Endodermal cell (in vitro differentiated cells): Measurements from ENCODE around the gene DERL3. TPM values are rescaled to one million over a fixed set of nuclear protein-coding genes. Genes with fewer than 3 reads are reported as not detected.

Experiments
- DNase-seq: peaks from one replicate; pipeline ENCODE4 v3.0.0-alpha.2; 2017
- H3K27ac ChIP-seq: 2 replicates; pipeline ENCODE4 v1.5.1; 2013; ENCODE audit warnings: mild to moderate bottlenecking, low read depth, low read length, moderate library complexity
- H3K27me3 ChIP-seq: 2 replicates; pipeline ENCODE4 v1.6.1; 2013; ENCODE audit warnings: mild to moderate bottlenecking, low read length, moderate library complexity; ENCODE audit not compliant: insufficient read depth, control insufficient read depth, poor library complexity, severe bottlenecking
- H3K36me3 ChIP-seq: 2 replicates; pipeline ENCODE4 v1.7.0; 2013; ENCODE audit warnings: mild to moderate bottlenecking, low read length, moderate library complexity; ENCODE audit not compliant: control insufficient read depth, insufficient read depth
- H3K4me1 ChIP-seq: one replicate; pipeline ENCODE4 v1.7.0; 2013; ENCODE audit warnings: low read length; ENCODE audit not compliant: control insufficient read depth, insufficient read depth
- H3K4me3 ChIP-seq: 2 replicates; pipeline ENCODE4 v1.5.1; 2013; ENCODE audit warnings: mild to moderate bottlenecking, low read length, moderate library complexity
- H3K9ac ChIP-seq: 2 replicates; pipeline ENCODE4 v1.6.1; 2013; ENCODE audit warnings: mild to moderate bottlenecking, low read length, moderate library complexity; ENCODE audit not compliant: poor library complexity, severe bottlenecking; ENCODE audit errors: extremely low read depth
- H3K9me3 ChIP-seq: 2 replicates; pipeline ENCODE4 v1.6.1; 2013; ENCODE audit warnings: mild to moderate bottlenecking, low read length, moderate library complexity; ENCODE audit not compliant: control insufficient read depth
- H3K27ac Mint-ChIP-seq: 2 replicates; pipeline ENCODE4 v1.8.0; 2020; ENCODE audit warnings: mixed read lengths
- H3K27me3 Mint-ChIP-seq: 2 replicates; pipeline ENCODE4 v1.8.0; 2021; ENCODE audit warnings: mild to moderate bottlenecking, mixed read lengths; ENCODE audit not compliant: insufficient read depth
- H3K36me3 Mint-ChIP-seq: 2 replicates; pipeline ENCODE4 v1.8.0; 2020; ENCODE audit warnings: low read depth, mixed read lengths
- H3K4me1 Mint-ChIP-seq: 2 replicates; pipeline ENCODE4 v1.8.0; 2020; ENCODE audit warnings: mixed read lengths
- H3K4me3 Mint-ChIP-seq: 2 replicates; pipeline ENCODE4 v1.8.0; 2020; ENCODE audit warnings: mild to moderate bottlenecking, moderate library complexity, mixed read lengths
- H3K9me3 Mint-ChIP-seq: 2 replicates; pipeline ENCODE4 v1.8.0; 2020; ENCODE audit warnings: mild to moderate bottlenecking, mixed read lengths
- WGBS, 2 experiments: methylation state at CpG; one replicate each; pipeline versions ENCODE4 v1.1.5 to v1.1.7; 2013; ENCODE audit warnings: missing lambda C conversion rate in 2 of 2, mixed read lengths in 1 of 2; ENCODE audit not compliant: insufficient coverage in 1 of 2, insufficient read length in 1 of 2; 5-methylcytosine and 5-hydroxymethylcytosine counted together
- total RNA-seq, 2 donors: library from RNA; stranded (reverse); fragmentation: NEBNext Ultra II Directional in 1 of 2; extraction: Animal tissue kit (Norgen Biotek cat#: 25700) in 1 of 2; gene quantifications; 2 replicates in 1 of 2; 3 replicates in 1 of 2; pipeline ENCODE4 v1.2.1, GENCODE V29; 2021
- TF ChIP-seq, protein P1 (sequence below): fragments of 200-600 bp; sonication (generic); conservative IDR thresholded peaks from 2 replicates; pipeline ENCODE4 v1.5.0; 2021; ENCODE audit warnings: antibody characterized with exemption, mild to moderate bottlenecking

Gene DERL3
- total RNA-seq, 2 donors from 2014 or later: 6.3 to 7.6 TPM

DNA sequence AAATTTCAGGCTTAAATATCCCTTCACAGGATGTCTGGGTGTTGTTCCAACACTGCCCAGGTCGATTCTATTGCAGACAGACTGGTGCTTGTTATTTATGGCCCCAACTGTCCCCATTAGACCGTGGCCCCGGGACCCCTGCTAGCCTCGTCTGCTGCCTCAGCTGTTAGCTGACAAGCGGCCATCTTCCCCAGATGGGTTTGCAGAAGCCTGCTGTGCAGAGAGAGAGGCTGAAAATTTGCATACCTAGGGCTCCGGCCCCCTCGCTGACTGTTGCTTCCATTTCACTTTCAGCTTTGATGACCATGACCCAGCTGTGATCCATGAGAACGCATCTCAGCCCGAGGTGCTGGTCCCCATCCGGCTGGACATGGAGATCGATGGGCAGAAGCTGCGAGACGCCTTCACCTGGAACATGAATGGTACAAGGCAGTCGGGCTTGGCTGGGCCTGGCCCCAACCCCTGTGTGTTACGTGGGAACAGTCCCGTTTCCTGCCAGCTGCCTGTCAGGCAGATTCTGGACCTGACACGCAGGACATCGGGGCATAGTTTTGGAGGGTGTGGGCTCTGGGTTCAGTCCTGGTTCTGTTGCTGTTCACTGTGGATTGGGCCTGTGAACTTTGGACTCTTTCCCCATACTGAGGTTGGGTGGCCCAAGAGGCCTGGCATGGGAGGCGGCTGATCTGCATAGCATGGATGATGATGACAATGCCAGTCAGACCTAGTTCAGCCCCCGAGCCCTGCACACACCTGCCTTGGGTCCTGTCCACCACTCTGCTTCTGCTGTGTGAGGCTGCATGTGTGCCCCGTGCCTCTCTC is 35.6 kb downstream of the DERL3 start:
- H3K4me3 ChIP-seq: no peak overlapping the region
- 81 to 83% methylated on average over 12 to 21 of the region's 21 CpGs for WGBS, 2 experiments
- H3K27me3 Mint-ChIP-seq: no peaks in the 10 kb centered on the region
- peaks cover 82% of the 10 kb centered on the region for H3K36me3 Mint-ChIP-seq
- no peaks in the 10 kb centered on the region for H3K4me1 ChIP-seq
- no peaks in the 10 kb centered on the region for H3K27me3 ChIP-seq
- peak overlapping the region; percentile 32 for H3K27ac Mint-ChIP-seq
- no peak overlapping the region for H3K9ac ChIP-seq
- peaks cover 74% of the 10 kb centered on the region for H3K36me3 ChIP-seq
- no peak overlapping the region for H3K27ac ChIP-seq
- no peak overlapping the region for H3K4me3 Mint-ChIP-seq
- H3K9me3 Mint-ChIP-seq: no peaks in the 10 kb centered on the region
- peak; percentile 47 for DNase-seq
- H3K4me1 Mint-ChIP-seq: peaks cover 20% of the 10 kb centered on the region
- TF ChIP-seq, protein P1, sequence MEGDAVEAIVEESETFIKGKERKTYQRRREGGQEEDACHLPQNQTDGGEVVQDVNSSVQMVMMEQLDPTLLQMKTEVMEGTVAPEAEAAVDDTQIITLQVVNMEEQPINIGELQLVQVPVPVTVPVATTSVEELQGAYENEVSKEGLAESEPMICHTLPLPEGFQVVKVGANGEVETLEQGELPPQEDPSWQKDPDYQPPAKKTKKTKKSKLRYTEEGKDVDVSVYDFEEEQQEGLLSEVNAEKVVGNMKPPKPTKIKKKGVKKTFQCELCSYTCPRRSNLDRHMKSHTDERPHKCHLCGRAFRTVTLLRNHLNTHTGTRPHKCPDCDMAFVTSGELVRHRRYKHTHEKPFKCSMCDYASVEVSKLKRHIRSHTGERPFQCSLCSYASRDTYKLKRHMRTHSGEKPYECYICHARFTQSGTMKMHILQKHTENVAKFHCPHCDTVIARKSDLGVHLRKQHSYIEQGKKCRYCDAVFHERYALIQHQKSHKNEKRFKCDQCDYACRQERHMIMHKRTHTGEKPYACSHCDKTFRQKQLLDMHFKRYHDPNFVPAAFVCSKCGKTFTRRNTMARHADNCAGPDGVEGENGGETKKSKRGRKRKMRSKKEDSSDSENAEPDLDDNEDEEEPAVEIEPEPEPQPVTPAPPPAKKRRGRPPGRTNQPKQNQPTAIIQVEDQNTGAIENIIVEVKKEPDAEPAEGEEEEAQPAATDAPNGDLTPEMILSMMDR: no peak
- no peaks in the 10 kb centered on the region for H3K9me3 ChIP-seq

DNA sequence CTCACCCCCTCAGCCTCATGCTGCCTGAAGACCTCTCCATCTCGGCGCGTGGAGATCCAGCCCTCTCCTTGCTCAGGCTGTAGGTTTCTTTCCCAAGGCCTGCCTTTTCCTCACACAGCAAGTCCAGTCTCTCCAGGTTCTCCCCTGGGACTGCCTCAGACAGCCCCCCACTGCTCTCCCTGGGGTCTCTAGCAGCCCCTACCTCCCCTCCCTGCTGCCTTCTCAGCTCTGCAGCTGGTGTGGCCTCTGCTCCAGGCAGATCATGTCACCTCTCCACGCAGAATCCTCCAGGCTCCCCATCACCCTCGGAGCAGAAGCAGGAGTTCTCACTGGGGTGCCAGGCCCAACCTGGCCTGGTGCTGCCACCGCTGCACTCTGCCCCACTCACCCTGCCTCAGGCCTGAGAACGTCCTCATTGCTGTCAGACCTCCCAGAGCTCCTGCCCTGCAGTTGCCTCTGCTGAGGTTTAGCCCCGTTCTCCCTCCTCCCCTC is 36.9 kb downstream of the DERL3 start:
- Histone ChIP-seq H3K27ac (no peak overlapping the region), H3K4me3 (no peak overlapping the region), H3K4me1 (no peaks in the 10 kb centered on the region), H3K27me3 (no peaks in the 10 kb centered on the region), H3K9ac (no peak overlapping the region), H3K9me3 (no peaks in the 10 kb centered on the region), H3K36me3 (peaks cover 76% of the 10 kb centered on the region)
- H3K4me1 Mint-ChIP-seq: peaks cover 20% of the 10 kb centered on the region
- WGBS, 2 experiments: 96 to 97% methylated on average over 7 to 8 of the region's 8 CpGs
- no peak overlapping the region for H3K4me3 Mint-ChIP-seq
- H3K9me3 Mint-ChIP-seq: no peaks in the 10 kb centered on the region
- peak overlapping the region; percentile 53 for H3K27ac Mint-ChIP-seq
- H3K27me3 Mint-ChIP-seq: no peaks in the 10 kb centered on the region
- peaks cover 86% of the 10 kb centered on the region for H3K36me3 Mint-ChIP-seq
- TF ChIP-seq, protein P1: no peak
- peak; percentile 28 for DNase-seq

DNA sequence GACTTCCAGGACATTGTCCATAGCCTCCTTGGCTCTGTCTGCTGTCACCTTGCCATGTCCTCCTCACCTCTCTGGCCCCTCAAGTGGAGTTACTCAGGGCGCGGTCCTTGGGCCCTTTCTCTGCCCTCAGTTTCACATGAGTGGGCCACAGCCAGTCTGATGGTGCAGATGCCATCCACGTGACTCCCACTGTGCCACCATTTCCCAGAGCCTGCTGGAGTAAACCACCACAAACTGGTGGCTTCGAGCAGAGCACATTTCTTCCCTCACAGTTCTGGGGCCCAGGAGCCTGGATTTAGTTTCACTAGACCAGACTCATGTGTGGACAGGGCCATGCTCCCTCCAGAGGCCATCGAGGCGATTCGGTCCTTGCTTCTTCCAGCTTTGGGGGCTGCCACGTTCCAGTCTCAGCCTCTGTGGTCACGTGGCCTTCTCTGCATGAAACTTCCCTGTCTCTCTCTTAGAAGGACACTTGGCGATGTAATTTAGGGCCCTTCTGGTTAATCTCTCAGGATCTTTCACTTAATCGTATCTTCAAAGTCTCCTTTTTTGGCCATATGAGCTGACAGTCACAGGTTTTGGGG is 37.5 kb downstream of the DERL3 start:
- Histone ChIP-seq H3K9me3 (no peaks in the 10 kb centered on the region), H3K27ac (no peak overlapping the region), H3K9ac (no peak overlapping the region), H3K4me3 (no peak overlapping the region), H3K36me3 (peaks cover 76% of the 10 kb centered on the region), H3K4me1 (no peaks in the 10 kb centered on the region), H3K27me3 (no peaks in the 10 kb centered on the region)
- Mint-ChIP-seq H3K4me1 (peaks cover 20% of the 10 kb centered on the region), H3K27ac (peak overlapping the region; percentile 53), H3K4me3 (no peak overlapping the region), H3K9me3 (no peaks in the 10 kb centered on the region), H3K27me3 (no peaks in the 10 kb centered on the region), H3K36me3 (peaks cover 86% of the 10 kb centered on the region)
- 92 to 94% methylated on average over 11 of the region's 11 CpGs for WGBS, 2 experiments
- DNase-seq: peak; percentile 34
- TF ChIP-seq, protein P1: no peak
